ENCODE data around the gene CFAP77.

Gene CFAP77

GRCh38 chr9:132579427-132579798 is 169.4 kb downstream of the CFAP77 start:
- Histone ChIP-seq H3K36me3 (ENCODE audit: control insufficient read depth, insufficient read depth, low read length) (no peaks in the 10 kb centered on the region), H3K27me3 (ENCODE audit: control insufficient read depth, insufficient read depth, low read length) (peaks cover 90% of the 10 kb centered on the region), H3K9ac (ENCODE audit: low read depth, low read length) (no peak overlapping the region), H3K4me3 (ENCODE audit: low read depth, low read length) (peak overlapping the region; percentile 35), H3K9me3 (ENCODE audit: control insufficient read depth, insufficient read depth, low read length) (no peaks in the 10 kb centered on the region), H3K4me1 (ENCODE audit: control insufficient read depth, insufficient read depth, low read length) (peaks cover 9% of the 10 kb centered on the region)

GRCh38 chr9:132582276-132582785 is 172.3 kb downstream of the CFAP77 start, which contains the start of gene BARHL1:
BARHL1 (plus strand) TSS chr9:132582606; CDS start chr9:132582798, 192 bp downstream.
- peaks cover 97% of the 10 kb centered on the region for H3K27me3 ChIP-seq (ENCODE audit: control insufficient read depth, insufficient read depth, low read length)

GRCh38 chr9:132582786-132583583 is 173.0 kb downstream of the CFAP77 start:
- Histone ChIP-seq H3K27me3 (ENCODE audit: control insufficient read depth, insufficient read depth, low read length) (peaks cover 97% of the 10 kb centered on the region), H3K4me1 (ENCODE audit: control insufficient read depth, insufficient read depth, low read length) (peaks cover 12% of the 10 kb centered on the region), H3K36me3 (ENCODE audit: control insufficient read depth, insufficient read depth, low read length) (no peaks in the 10 kb centered on the region)

More at GRCh38 chr9:132582276-132582785, 172.3 kb downstream of the CFAP77 start, which contains the start of gene BARHL1:
- no peaks in the 10 kb centered on the region for H3K9me3 ChIP-seq (ENCODE audit: control insufficient read depth, insufficient read depth, low read length)
- H3K9ac ChIP-seq (ENCODE audit: low read depth, low read length), result no peak within 1 kb of the TSS
- no peaks in the 10 kb centered on the region for H3K36me3 ChIP-seq (ENCODE audit: control insufficient read depth, insufficient read depth, low read length)
- H3K4me3 ChIP-seq (ENCODE audit: low read depth, low read length), result peak within 1 kb of the TSS; percentile 32
- H3K4me1 ChIP-seq (ENCODE audit: control insufficient read depth, insufficient read depth, low read length), result peaks cover 12% of the 10 kb centered on the region

GRCh38 chr9:132583584-132584304 is 173.7 kb downstream of the CFAP77 start:
- Histone ChIP-seq H3K36me3 (ENCODE audit: control insufficient read depth, insufficient read depth, low read length) (no peaks in the 10 kb centered on the region), H3K4me3 (ENCODE audit: low read depth, low read length) (no peak overlapping the region), H3K9me3 (ENCODE audit: control insufficient read depth, insufficient read depth, low read length) (no peaks in the 10 kb centered on the region), H3K9ac (ENCODE audit: low read depth, low read length) (no peak overlapping the region), H3K27me3 (ENCODE audit: control insufficient read depth, insufficient read depth, low read length) (peaks cover 97% of the 10 kb centered on the region), H3K4me1 (ENCODE audit: control insufficient read depth, insufficient read depth, low read length) (peaks cover 12% of the 10 kb centered on the region)

More at GRCh38 chr9:132582786-132583583, 173.0 kb downstream of the CFAP77 start:
- no peak overlapping the region for H3K9ac ChIP-seq (ENCODE audit: low read depth, low read length)
- no peaks in the 10 kb centered on the region for H3K9me3 ChIP-seq (ENCODE audit: control insufficient read depth, insufficient read depth, low read length)
- H3K4me3 ChIP-seq (ENCODE audit: low read depth, low read length), result peak overlapping the region; percentile 22

GRCh38 chr9:132584601-132585560 is 174.9 kb downstream of the CFAP77 start:
- Histone ChIP-seq H3K4me3 (ENCODE audit: low read depth, low read length) (peak overlapping the region; percentile 23), H3K9me3 (ENCODE audit: control insufficient read depth, insufficient read depth, low read length) (no peaks in the 10 kb centered on the region), H3K27me3 (ENCODE audit: control insufficient read depth, insufficient read depth, low read length) (peaks cover 96% of the 10 kb centered on the region), H3K9ac (ENCODE audit: low read depth, low read length) (no peak overlapping the region), H3K4me1 (ENCODE audit: control insufficient read depth, insufficient read depth, low read length) (peaks cover 12% of the 10 kb centered on the region), H3K36me3 (ENCODE audit: control insufficient read depth, insufficient read depth, low read length) (no peaks in the 10 kb centered on the region)

GRCh38 chr9:132585954-132586829 is 176.2 kb downstream of the CFAP77 start:
- Histone ChIP-seq H3K27me3 (ENCODE audit: control insufficient read depth, insufficient read depth, low read length) (peaks cover 94% of the 10 kb centered on the region), H3K4me3 (ENCODE audit: low read depth, low read length) (peak overlapping the region; percentile 20), H3K4me1 (ENCODE audit: control insufficient read depth, insufficient read depth, low read length) (peaks cover 14% of the 10 kb centered on the region), H3K9ac (ENCODE audit: low read depth, low read length) (no peak overlapping the region), H3K36me3 (ENCODE audit: control insufficient read depth, insufficient read depth, low read length) (no peaks in the 10 kb centered on the region), H3K9me3 (ENCODE audit: control insufficient read depth, insufficient read depth, low read length) (no peaks in the 10 kb centered on the region)

- Histone ChIP-seq H3K9me3 (ENCODE audit: control insufficient read depth, insufficient read depth, low read length) (no peaks in the 10 kb centered on the region), H3K27me3 (ENCODE audit: control insufficient read depth, insufficient read depth, low read length) (peaks cover 91% of the 10 kb centered on the region), H3K4me3 (ENCODE audit: low read depth, low read length) (peak overlapping the region; percentile 39), H3K36me3 (ENCODE audit: control insufficient read depth, insufficient read depth, low read length) (peaks cover under 1% of the 10 kb centered on the region), H3K9ac (ENCODE audit: low read depth, low read length) (no peak overlapping the region), H3K4me1 (ENCODE audit: control insufficient read depth, insufficient read depth, low read length) (peaks cover 21% of the 10 kb centered on the region)
Observed at GRCh38 chr9:132586830-132587591, 177.0 kb downstream of the CFAP77 start.

- H3K9me3 ChIP-seq (ENCODE audit: control insufficient read depth, insufficient read depth, low read length), result no peaks in the 10 kb centered on the region
- peaks cover 3% of the 10 kb centered on the region for H3K36me3 ChIP-seq (ENCODE audit: control insufficient read depth, insufficient read depth, low read length)
- peaks cover 93% of the 10 kb centered on the region for H3K27me3 ChIP-seq (ENCODE audit: control insufficient read depth, insufficient read depth, low read length)
- peaks cover 26% of the 10 kb centered on the region for H3K4me1 ChIP-seq (ENCODE audit: control insufficient read depth, insufficient read depth, low read length)
- H3K4me3 ChIP-seq (ENCODE audit: low read depth, low read length), result peak overlapping the region; percentile 39
- H3K9ac ChIP-seq (ENCODE audit: low read depth, low read length), result no peak overlapping the region
Observed at GRCh38 chr9:132587592-132587955, 177.6 kb downstream of the CFAP77 start.

- H3K27me3 ChIP-seq (ENCODE audit: control insufficient read depth, insufficient read depth, low read length), result peaks cover 91% of the 10 kb centered on the region
Observed at GRCh38 chr9:132588098-132588497, 178.1 kb downstream of the CFAP77 start.

More at GRCh38 chr9:132588098-132588497, 178.1 kb downstream of the CFAP77 start:
- H3K9ac ChIP-seq (ENCODE audit: low read depth, low read length), result no peak overlapping the region
- peak overlapping the region; percentile 18 for H3K4me3 ChIP-seq (ENCODE audit: low read depth, low read length)
- peaks cover 32% of the 10 kb centered on the region for H3K4me1 ChIP-seq (ENCODE audit: control insufficient read depth, insufficient read depth, low read length)
- H3K36me3 ChIP-seq (ENCODE audit: control insufficient read depth, insufficient read depth, low read length), result peaks cover 3% of the 10 kb centered on the region
- no peaks in the 10 kb centered on the region for H3K9me3 ChIP-seq (ENCODE audit: control insufficient read depth, insufficient read depth, low read length)
